HG03558 (cell line): ENCODE results near the gene RAB36.

ENCODE experiments used
- ATAC-seq: cut with Tn5 transposase; IDR thresholded peaks from one replicate; pipeline ENCODE4 v1.9.1; 2021; ENCODE audit warnings: moderate number of reproducible peaks; ENCODE audit not compliant: unreplicated experiment; ENCODE audit errors: extremely low read depth

The RAB36 gene

GRCh38 chr22:23107487-23108248 lies 37.6 kb upstream of the RAB36 start:
- no peak for ATAC-seq

GRCh38 chr22:23108249-23109078 lies 36.8 kb upstream of the RAB36 start:
- ATAC-seq, result no peak

DNA sequence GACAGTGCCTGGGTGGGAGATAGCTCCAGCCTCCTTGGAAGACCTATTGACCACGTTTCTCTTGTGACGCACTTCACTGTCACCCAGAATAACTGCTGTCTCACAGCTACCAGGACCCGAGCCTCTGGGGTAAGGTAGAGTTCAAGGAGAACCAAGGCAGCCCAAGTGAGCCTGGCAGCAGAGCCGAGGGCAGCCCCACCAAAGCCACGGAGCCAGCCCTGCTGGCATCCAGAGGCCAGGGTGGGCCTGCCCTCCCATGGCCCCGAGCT lies 36.3 kb upstream of the RAB36 start:
- ATAC-seq, result no peak

GRCh38 chr22:23109441-23109978 lies 35.8 kb upstream of the RAB36 start:
- no peak for ATAC-seq

DNA sequence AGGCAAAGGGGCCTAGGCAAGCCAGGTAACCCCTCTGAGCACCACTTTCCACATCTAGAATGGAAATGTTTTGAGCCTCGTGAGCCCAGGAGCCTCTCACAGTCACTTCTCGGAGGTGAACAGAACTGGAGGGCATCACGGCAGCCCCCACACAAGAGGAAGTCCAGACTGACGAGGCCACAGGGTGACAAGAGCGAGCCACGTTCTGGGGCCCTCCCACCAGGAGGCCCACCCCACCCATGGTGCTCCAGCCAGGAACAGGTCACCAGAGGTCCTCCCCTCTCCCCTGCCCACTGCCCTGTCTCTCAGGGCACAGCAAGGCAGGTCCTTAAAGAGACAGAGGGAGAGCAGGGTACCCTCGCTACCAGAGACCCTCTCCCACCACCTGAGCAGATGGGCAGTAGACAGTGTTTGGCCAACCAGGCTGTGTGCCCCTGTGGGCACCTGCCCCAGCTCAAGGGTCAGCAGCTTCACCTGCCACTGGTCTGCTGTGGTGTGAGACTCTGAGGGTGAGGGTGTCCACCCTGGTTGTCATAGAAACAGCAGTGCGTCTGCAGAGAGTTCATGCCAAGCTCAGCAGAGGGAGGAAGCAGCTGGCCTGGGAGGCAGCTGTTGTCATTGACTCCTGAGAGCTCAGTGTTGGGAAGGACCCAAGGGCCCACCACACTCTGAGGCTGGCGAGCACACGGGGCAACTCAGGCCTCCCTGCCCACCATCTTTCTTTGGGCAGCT lies 34.9 kb upstream of the RAB36 start:
- ATAC-seq, result no peak

DNA sequence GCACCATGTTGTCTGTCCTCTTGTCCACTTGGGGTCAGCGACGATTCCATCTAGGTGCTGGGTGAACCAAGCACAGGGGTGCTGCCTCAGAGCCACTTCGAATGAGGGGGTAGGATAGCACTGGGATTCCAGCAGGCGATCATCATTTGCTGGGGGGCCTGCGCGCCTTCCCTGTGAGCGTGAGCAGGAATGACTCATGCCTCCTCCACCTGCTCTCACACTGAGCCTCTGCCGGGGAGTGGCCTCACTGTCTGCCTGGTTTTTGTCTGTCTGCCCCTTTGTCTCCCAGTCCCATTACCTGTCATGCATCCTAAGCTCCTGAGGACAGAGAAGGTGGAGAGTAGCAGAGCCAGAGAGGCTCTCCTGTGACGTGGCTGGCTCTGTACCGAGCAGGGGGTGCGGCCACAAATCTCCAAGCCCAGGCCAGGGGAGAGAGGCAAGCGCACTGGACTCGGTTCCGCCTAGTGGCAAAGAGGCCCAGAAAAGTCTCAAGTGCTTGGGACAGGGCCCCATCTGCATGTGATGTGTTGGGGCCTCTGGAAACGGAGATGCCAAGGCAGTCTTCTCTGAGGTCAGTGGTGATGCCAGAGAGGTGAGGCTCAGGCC lies 34.3 kb upstream of the RAB36 start:
- no peak for ATAC-seq

DNA sequence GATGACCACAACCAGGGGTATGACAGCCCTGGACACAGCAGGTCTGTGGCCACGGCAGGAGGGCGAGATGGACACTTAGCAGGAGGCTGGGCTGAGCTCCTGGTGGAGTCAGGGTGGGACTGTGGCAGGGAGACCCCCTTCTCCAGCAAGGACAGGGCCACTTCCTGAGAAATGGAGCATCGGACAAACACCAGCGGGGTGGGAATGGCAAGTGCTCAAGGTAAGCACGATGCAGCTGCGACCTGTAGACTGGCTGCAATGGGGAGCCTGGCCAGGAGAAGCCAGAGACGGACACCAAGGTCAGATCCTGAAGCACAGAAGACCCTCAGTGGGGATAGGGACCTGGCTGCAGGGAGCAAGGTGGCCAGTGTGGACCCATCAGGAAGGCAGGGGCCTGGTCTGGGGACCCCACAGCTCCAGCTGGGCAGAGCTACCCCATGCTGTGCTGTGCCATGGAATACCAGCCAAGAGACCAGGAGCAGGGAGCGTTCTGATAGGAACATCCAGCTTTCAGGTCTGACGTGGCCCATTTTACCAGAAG lies 32.7 kb upstream of the RAB36 start:
- ATAC-seq, result no peak

- no peak for ATAC-seq
These were observed 32.0 kb upstream of the RAB36 start for GRCh38 chr22:23113067-23113846.

DNA sequence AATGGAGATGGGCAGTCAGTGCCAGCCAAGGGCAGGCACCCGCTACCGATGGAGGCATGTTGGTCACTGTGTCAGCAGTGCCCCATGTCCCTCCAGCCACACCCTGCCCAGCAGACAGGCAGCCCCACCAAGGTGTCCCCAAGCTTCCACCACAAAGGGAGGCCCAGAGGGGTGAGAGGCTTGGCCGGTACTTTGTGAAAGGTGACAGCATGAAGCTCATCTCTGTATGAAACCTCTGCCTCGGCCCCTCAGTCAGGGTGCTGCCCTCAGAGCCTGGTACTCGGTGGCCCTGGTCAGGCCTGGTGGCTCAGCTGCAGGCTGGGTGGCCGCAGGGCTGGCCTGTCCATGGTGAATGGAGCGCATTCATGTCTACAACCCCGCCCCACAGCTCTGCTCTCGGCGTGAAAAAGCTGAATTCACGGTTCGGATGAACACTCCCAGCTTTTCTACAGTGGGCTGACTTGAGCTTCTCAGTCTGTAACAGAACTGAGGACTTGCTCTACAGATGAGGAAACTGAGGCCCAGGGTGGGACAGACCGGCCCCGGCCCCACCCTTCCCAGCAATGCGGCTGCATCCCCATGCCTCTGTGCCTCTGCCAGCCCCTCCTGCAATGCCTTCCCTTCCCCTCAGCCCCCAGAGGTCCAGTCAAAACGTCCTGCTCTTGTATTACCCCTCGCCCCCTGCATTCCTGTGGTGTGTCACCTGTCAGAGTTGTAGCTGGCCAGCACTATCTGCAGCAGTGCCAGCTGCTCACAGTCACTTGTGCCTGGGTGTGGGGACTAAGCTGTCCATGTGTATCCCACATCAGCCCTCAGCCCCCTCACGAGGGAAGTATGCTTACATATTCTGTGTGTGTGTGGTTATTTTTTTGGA lies 31.2 kb upstream of the RAB36 start:
- ATAC-seq, result no peak

DNA sequence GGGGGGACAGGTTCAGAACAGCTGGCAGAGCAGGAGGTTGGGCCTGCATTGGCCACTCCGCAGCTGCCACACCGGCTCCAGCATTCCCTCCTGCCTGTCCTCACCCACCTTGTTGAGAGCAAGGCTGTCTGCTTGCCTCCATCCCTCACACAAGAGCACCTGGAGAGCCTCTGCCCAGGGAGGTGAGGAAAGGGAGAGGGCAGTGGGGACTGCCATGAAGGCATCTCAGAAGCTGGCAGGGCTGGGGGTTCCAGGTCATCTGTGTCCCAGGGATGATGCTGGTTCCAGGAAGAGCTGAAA lies 30.6 kb upstream of the RAB36 start:
- ATAC-seq, result no peak

- ATAC-seq, result no peak
These were observed 29.9 kb upstream of the RAB36 start for GRCh38 chr22:23115369-23115768.

DNA sequence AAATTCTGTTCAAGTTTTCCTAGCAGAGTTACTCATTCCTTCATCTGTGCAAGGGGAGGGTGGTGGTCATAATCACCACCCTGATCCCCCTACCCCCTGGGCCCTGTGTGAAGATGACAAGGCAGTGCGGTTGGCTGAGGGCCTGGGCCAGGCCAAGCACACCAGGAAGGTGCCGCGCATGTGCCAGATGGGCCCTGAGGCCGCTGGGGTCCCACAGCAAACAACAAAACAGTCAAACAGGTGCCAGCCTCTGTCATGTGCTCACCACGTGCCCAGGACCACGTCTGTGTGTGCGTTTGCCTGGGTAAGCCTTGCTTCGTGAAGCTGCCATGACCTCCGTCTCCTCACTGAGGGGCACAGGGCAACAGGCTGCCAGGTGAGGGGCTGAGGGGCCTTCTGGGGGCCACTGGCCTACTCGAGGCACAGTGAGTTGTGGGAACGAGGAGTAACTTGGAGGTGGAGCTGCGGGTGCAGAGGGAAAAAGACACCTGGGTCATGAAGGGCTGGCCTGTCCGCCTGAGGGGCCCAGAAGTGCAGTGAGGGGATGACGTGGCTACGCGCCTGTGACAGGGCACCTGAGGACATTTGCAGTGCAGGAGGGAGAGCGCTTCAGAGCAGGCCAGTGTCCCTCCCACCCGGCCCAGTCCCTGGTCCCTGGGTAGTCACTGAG lies 29.3 kb upstream of the RAB36 start:
- no peak for ATAC-seq

DNA sequence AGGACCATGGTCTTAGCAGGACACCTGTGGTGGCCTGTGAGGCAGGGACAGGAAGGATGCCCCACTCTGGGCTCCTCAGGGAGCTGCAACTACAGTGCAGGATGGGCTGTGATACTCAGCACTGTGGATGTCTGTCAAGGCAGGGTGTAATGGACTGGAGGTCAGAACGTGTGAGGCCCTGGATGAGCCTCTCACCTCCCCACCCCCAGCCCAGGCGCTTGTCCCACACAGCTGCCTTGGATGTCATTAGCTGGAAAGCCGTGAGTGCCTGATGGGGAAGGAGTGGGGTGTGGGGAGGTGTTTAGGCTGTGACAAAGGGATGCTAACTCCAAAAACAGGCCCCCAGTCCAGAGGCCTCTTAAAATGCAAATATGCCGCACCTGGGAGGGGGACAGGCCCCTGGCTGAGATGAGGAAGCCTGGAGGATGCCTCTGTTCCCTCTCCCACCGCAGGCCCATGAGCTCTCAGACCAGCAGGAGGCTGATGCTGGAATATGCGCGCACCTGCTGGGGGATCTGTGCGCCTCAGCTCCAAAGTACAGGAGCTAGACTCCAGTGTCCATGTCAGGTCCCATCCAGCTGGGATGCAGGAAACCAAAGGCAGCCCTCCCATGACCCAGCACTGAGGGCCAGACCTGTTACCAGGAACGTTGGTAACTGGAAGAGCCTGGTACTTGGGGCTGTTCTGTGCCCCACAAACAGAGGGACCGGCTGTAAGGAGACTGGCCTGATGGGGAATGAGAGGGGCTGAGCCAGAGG lies 28.6 kb upstream of the RAB36 start:
- no peak for ATAC-seq

GRCh38 chr22:23117275-23117674 lies 28.0 kb upstream of the RAB36 start:
- ATAC-seq, result no peak

DNA sequence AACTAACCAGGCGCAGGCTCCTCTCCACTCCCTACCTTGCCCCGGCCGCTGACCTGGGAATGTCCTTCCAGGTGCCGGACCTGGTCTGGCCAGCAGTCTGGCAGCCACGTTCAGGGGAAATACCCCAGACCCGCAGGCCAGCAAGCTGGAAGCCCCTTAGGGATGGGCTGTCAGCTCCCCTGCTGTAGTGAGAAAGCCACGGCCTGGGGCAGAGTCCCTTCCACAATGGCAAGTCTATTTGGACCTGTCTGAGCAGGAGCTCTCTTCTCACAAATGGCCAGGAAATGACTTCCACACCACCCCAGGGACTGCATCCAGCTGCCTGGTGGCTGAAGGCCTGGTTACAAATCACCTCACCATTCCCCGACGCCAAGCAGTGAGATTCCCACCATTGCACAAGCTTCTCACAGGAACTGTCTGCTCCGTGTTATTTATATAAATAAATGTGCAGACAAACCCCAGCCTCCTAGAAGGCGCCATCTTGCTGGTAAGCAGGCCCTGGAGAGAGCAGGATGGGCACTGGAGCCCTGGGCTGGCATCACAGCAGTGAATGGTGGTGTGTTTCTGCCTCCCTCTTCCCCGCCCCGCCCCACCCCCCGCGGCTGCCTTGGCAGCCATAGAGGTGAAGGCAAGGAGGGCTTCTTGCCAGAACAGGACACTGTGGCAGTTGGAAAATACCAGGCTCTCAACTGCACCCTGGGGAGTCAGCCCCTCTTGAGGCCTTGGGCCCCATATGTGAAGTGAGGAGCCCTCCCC lies 27.2 kb upstream of the RAB36 start:
- ATAC-seq, result no peak

DNA sequence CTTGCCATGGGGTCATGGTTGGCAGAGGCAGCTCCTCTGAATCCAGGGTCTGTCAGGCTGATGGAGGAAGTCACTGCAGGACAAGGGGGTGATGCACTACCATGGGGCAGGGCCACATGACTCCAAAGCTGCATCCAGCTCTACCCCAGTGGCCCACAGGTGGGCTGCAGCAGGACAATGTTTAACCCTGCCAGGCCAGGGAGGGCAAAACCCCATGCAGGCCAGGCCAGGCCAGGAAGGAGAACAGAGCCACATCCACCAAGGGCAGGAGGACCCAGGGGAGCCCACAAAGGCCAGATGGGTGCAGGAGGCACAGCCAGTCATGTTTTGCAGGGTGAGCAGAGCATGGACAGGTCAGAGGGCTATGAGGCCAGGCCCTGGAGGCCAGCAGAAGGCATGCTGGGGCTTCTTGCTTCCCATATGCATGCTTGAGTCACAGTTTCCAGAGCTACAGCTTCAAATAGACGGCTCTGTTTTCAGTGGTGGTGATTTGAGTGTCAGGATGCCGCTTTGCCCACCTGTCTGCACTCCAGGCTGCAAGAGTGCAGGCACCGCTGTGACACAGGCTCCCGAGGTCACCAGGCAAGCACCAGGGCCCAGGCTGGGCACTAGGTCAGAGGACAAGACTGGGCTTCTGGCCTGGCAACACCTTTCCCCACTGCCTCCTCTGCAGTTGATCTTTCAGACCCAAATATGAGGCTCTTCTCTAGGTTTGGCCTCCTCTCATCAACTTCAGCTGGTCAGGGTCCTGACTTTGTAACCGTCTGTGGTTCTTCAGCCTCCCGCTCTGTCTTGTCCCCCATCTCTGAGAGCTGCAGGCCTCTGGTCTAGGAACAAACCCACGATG lies 26.4 kb upstream of the RAB36 start:
- no peak for ATAC-seq
